C4-2B (cell line): ENCODE results near the gene MDM4.
"Not testable (repeated sequence)": the region's sequence is repeated elsewhere in the genome, so short reads cannot be mapped to it uniquely, and the experiment has no call there.

ENCODE experiments used
- H3K27ac ChIP-seq: fragments of 450-650 bp; 2 replicates; pipeline ENCODE4 v1.5.1; 2017
- ZFX ChIP-seq: fragments of 450-650 bp; IDR thresholded peaks from 2 replicates; pipeline ENCODE4 v1.6.1; 2017
- TF ChIP-seq, protein P1 (sequence below): fragments of 450-650 bp; conservative IDR thresholded peaks from 2 replicates; pipeline ENCODE4 v1.5.1; 2017; ENCODE audit warnings: mild to moderate bottlenecking

The MDM4 gene

GRCh38 chr1:204550926-204551325 is 34.7 kb downstream of the MDM4 start:
- no peak for TF ChIP-seq ZFX
- TF ChIP-seq, protein P1, sequence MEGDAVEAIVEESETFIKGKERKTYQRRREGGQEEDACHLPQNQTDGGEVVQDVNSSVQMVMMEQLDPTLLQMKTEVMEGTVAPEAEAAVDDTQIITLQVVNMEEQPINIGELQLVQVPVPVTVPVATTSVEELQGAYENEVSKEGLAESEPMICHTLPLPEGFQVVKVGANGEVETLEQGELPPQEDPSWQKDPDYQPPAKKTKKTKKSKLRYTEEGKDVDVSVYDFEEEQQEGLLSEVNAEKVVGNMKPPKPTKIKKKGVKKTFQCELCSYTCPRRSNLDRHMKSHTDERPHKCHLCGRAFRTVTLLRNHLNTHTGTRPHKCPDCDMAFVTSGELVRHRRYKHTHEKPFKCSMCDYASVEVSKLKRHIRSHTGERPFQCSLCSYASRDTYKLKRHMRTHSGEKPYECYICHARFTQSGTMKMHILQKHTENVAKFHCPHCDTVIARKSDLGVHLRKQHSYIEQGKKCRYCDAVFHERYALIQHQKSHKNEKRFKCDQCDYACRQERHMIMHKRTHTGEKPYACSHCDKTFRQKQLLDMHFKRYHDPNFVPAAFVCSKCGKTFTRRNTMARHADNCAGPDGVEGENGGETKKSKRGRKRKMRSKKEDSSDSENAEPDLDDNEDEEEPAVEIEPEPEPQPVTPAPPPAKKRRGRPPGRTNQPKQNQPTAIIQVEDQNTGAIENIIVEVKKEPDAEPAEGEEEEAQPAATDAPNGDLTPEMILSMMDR = no peak

GRCh38 chr1:204556458-204557052 is 40.3 kb downstream of the MDM4 start:
- TF ChIP-seq, protein P1 = no peak
- TF ChIP-seq ZFX = no peak
- H3K27ac ChIP-seq = no peak overlapping the region

More at GRCh38 chr1:204550926-204551325, 34.7 kb downstream of the MDM4 start:
- H3K27ac ChIP-seq = no peak overlapping the region

GRCh38 chr1:204558467-204558866 is 42.3 kb downstream of the MDM4 start:
- no peak overlapping the region for H3K27ac ChIP-seq
- TF ChIP-seq, protein P1 = no peak
- no peak for TF ChIP-seq ZFX

GRCh38 chr1:204560002-204560401 is 43.8 kb downstream of the MDM4 start:
- H3K27ac ChIP-seq = not testable (repeated sequence)

DNA sequence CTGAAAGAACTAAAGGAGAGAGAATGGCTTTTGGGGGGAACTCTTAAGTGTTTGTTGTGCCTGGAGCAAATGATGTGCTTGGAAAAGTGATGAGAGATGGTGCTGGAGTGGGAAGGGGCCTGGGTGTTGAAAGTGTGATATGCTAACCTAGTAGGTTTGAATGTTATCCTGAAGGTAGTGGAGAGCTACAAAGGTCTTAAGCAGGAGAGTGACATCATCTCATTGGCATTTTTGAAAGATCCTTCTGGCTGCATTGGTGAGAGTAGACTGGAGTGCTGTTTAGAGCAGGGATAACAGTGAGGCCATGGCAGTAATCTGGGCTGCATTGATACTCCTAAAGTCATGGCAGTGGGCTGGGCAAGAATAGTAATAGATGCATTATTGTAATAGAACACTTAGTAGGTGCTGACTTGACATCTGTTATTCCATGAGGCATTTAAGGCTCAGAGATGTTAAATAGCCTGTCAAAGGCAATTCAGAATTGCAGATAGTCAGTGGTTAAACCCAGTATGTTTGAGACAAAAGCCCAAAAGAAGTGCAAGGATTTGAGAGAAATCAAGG is 44.5 kb downstream of the MDM4 start:
- no peak for TF ChIP-seq ZFX
- TF ChIP-seq, protein P1 = no peak
- no peak overlapping the region for H3K27ac ChIP-seq

DNA sequence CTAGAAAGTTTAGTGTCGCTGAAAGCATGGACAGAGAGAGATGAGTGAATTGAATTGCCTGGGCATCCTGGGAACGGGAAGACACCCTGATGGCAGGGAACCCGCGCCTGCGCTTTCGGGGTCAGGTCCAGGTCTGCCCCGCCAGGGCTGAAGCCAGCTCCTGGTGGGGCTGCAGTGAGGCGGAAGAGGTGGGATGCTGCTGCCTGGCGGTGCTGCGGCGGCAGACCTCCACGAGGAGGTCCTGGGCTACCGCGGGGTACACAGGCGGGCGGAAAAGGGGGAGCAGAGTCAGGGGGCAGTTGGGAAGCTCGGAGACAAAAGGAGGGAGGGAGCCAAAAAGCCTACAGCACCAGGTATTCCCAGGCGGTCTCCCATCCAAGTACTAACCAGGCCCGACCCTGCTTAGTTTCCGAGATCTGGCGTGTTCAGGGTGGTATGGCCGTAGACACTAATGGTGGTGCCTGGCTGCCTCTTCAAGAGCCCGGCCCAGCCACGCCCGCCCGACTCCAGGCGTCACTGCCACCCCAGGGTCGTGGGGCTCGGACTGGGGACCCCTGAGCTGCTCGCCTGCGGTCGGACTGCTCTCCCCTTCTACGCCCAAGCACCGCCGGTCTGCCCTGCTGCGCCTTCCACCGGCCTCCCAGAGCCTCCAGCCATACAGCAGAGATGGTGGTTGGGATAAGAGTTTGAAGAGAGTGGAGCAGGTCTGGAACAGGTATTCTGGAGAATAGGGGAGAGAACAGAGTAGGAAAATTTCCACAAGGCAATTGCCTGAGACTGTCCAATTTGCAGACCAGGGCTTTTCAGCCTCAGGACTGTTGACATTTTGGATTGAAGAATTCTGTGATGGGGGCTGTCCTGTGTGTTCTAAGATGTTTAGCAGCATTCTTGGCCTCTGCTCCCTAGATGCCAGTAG is 46.1 kb downstream of the MDM4 start:
- TF ChIP-seq, protein P1 = no peak
- no peak for TF ChIP-seq ZFX
- no peak overlapping the region for H3K27ac ChIP-seq

DNA sequence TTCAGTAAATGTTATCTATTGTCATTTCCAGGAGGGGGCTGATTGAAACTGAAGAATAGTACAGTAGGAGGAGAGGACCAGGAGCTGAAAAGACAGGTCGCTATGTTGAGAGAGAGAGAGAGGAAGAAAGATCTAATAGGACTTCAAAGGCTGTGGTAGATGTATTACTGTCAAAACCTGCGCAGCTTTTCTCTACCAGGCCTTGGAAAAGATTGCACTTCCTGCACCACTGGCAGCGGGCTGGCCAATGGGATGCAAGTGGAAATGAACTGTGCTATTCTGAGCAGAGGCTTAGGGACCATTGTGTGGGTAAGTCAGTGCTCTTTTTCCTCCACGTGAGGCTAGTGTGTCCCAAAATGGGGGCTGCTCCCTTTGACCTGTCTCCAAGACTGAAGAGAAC is 47.1 kb downstream of the MDM4 start:
- TF ChIP-seq, protein P1 = no peak
- no peak for TF ChIP-seq ZFX
- no peak overlapping the region for H3K27ac ChIP-seq
